Measurements from ENCODE around the gene FAM120A. TPM values are rescaled to one million over a fixed set of nuclear protein-coding genes. Genes with fewer than 3 reads are reported as not detected.

FAM120A gene
- total RNA-seq, 3 donors from 2014 or later, result 168 to 215 (median 209) TPM

- intact Hi-C loops (cut with DNase I, micrococcal nuclease), result no loop called here
- Histone ChIP-seq H3K4me3 (no peak overlapping the region), H3K4me1 (ENCODE audit: low read depth) (no peaks in the 10 kb centered on the region), H3K9me3 (peaks cover 20% of the 10 kb centered on the region), H3K36me3 (ENCODE audit: low read depth) (no peaks in the 10 kb centered on the region)
- no peak for TF ChIP-seq CTCF (IDR thresholded peaks at IDR 0.05)
- ATAC-seq, result no peak
- no peak for DNase-seq
Observed at GRCh38 chr9:93416530-93417235, 34.8 kb upstream of the FAM120A start.

- Histone ChIP-seq H3K4me1 (ENCODE audit: low read depth) (no peaks in the 10 kb centered on the region), H3K36me3 (ENCODE audit: low read depth) (no peaks in the 10 kb centered on the region), H3K4me3 (no peak overlapping the region), H3K9me3 (peaks cover 20% of the 10 kb centered on the region)
- ATAC-seq (no peak), DNase-seq (no peak)
- no peak for TF ChIP-seq CTCF (IDR thresholded peaks at IDR 0.05)
- intact Hi-C loops (cut with DNase I, micrococcal nuclease), result no loop called here
Observed at GRCh38 chr9:93417538-93417937, 33.9 kb upstream of the FAM120A start.

- Histone ChIP-seq H3K4me1 (ENCODE audit: low read depth) (no peaks in the 10 kb centered on the region), H3K4me3 (no peak overlapping the region), H3K36me3 (ENCODE audit: low read depth) (no peaks in the 10 kb centered on the region), H3K9me3 (peaks cover 20% of the 10 kb centered on the region)
- no peak for TF ChIP-seq CTCF (IDR thresholded peaks at IDR 0.05)
- intact Hi-C loops (cut with DNase I, micrococcal nuclease), result no loop called here
- ATAC-seq (no peak), DNase-seq (no peak)
Observed at GRCh38 chr9:93419023-93419422, 32.5 kb upstream of the FAM120A start.

GRCh38 chr9:93422977-93423616 lies 28.4 kb upstream of the FAM120A start:
- peak; percentile 70 for ATAC-seq
- intact Hi-C loops (cut with DNase I, micrococcal nuclease), result no loop called here

GRCh38 chr9:93427655-93428379 lies 23.7 kb upstream of the FAM120A start:
- peak; percentile 56 to 79 (median 70) for DNase-seq
- Histone ChIP-seq H3K36me3 (ENCODE audit: low read depth) (no peaks in the 10 kb centered on the region), H3K4me3 (no peak overlapping the region), H3K4me1 (ENCODE audit: low read depth) (no peaks in the 10 kb centered on the region), H3K9me3 (no peaks in the 10 kb centered on the region)
- ATAC-seq, result peak; percentile 90
- intact Hi-C loops (cut with DNase I, micrococcal nuclease), result no loop called here
- no peak for TF ChIP-seq CTCF (IDR thresholded peaks at IDR 0.05)

More at GRCh38 chr9:93422977-93423616, 28.4 kb upstream of the FAM120A start:
- DNase-seq, result peak in 1 of 3 donors; percentile 33
- TF ChIP-seq CTCF (IDR thresholded peaks at IDR 0.05), result no peak
- no peaks in the 10 kb centered on the region for H3K36me3 ChIP-seq (ENCODE audit: low read depth)
- H3K4me1 ChIP-seq (ENCODE audit: low read depth), result no peaks in the 10 kb centered on the region
- H3K9me3 ChIP-seq, result peaks cover 10% of the 10 kb centered on the region
- no peak overlapping the region for H3K4me3 ChIP-seq

Data from mucosa of descending colon (tissue), 3 donors.